ENCODE data around the gene NHSL1. TPM values are rescaled to one million over a fixed set of nuclear protein-coding genes. Genes with fewer than 3 reads are reported as not detected.

Gene NHSL1
- total and polyA plus RNA-seq, 4 donors, result 6.6 to 33.0 (median 20.7) TPM

- Histone ChIP-seq H3K4me3 (ENCODE audit: low read depth in 1 of 3, low read length in 3 of 3) (no peak overlapping the region), H3K27ac (ENCODE audit: low read depth in 1 of 2, low read length in 2 of 2) (no peak overlapping the region), H3K9me3 (ENCODE audit: control insufficient read depth in 4 of 4, low read length in 3 of 4) (no peaks in the 10 kb centered on the region), H3K4me1 (ENCODE audit: control insufficient read depth in 4 of 4, insufficient read depth in 4 of 4, low read length in 3 of 4) (peaks cover under 1 to 23% (median 9%) of the 10 kb centered on the region in 4 donors), H3K27me3 (ENCODE audit: control insufficient read depth in 4 of 4, insufficient read depth in 4 of 4, low read length in 3 of 4) (no peaks in the 10 kb centered on the region), H3K36me3 (ENCODE audit: control insufficient read depth in 4 of 4, insufficient read depth in 3 of 4, low read depth in 1 of 4, low read length in 3 of 4) (peaks cover 0 to 9% (median 7%) of the 10 kb centered on the region in 4 donors), H3K9ac (ENCODE audit: low read depth in 1 of 2, low read length in 2 of 2) (no peak overlapping the region)
- DNase-seq (ENCODE audit: low spot score), result no peak
- WGBS, result 97% methylated on average over 14 of the region's 14 CpGs
- TF ChIP-seq YY1 (IDR thresholded peaks at IDR 0.05) (no peak), RAD21 (IDR thresholded peaks at IDR 0.05) (no peak), FOXA2 (IDR thresholded peaks at IDR 0.05) (no peak), NR2F2 (IDR thresholded peaks at IDR 0.05) (no peak), MAX (IDR thresholded peaks at IDR 0.05) (no peak), RXRA (IDR thresholded peaks at IDR 0.05) (no peak), FOXA1 (IDR thresholded peaks at IDR 0.05) (no peak), CTCF (IDR thresholded peaks at IDR 0.05; ENCODE audit: low read depth, low read length, missing input control) (no peak), JUND (IDR thresholded peaks at IDR 0.05) (no peak), EGR1 (IDR thresholded peaks at IDR 0.05; ENCODE audit: low read depth in 2 of 2) (no peak), TAF1 (conservative IDR thresholded peaks at IDR 0.05) (no peak)
- TF ChIP-seq, protein P1, sequence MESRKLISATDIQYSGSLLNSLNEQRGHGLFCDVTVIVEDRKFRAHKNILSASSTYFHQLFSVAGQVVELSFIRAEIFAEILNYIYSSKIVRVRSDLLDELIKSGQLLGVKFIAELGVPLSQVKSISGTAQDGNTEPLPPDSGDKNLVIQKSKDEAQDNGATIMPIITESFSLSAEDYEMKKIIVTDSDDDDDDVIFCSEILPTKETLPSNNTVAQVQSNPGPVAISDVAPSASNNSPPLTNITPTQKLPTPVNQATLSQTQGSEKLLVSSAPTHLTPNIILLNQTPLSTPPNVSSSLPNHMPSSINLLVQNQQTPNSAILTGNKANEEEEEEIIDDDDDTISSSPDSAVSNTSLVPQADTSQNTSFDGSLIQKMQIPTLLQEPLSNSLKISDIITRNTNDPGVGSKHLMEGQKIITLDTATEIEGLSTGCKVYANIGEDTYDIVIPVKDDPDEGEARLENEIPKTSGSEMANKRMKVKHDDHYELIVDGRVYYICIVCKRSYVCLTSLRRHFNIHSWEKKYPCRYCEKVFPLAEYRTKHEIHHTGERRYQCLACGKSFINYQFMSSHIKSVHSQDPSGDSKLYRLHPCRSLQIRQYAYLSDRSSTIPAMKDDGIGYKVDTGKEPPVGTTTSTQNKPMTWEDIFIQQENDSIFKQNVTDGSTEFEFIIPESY (IDR thresholded peaks at IDR 0.05), result no peak
- TF ChIP-seq, protein P2, sequence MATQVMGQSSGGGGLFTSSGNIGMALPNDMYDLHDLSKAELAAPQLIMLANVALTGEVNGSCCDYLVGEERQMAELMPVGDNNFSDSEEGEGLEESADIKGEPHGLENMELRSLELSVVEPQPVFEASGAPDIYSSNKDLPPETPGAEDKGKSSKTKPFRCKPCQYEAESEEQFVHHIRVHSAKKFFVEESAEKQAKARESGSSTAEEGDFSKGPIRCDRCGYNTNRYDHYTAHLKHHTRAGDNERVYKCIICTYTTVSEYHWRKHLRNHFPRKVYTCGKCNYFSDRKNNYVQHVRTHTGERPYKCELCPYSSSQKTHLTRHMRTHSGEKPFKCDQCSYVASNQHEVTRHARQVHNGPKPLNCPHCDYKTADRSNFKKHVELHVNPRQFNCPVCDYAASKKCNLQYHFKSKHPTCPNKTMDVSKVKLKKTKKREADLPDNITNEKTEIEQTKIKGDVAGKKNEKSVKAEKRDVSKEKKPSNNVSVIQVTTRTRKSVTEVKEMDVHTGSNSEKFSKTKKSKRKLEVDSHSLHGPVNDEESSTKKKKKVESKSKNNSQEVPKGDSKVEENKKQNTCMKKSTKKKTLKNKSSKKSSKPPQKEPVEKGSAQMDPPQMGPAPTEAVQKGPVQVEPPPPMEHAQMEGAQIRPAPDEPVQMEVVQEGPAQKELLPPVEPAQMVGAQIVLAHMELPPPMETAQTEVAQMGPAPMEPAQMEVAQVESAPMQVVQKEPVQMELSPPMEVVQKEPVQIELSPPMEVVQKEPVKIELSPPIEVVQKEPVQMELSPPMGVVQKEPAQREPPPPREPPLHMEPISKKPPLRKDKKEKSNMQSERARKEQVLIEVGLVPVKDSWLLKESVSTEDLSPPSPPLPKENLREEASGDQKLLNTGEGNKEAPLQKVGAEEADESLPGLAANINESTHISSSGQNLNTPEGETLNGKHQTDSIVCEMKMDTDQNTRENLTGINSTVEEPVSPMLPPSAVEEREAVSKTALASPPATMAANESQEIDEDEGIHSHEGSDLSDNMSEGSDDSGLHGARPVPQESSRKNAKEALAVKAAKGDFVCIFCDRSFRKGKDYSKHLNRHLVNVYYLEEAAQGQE (IDR thresholded peaks at IDR 0.05), result no peak
- TF ChIP-seq, protein P3, sequence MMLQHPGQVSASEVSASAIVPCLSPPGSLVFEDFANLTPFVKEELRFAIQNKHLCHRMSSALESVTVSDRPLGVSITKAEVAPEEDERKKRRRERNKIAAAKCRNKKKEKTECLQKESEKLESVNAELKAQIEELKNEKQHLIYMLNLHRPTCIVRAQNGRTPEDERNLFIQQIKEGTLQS (IDR thresholded peaks at IDR 0.05), result no peak
Observed at GRCh38 chr6:138401960-138402837, 97.1 kb downstream of the NHSL1 start.

Measured in liver (tissue), 9 donors.